GM19438 (cell line): ENCODE data around the gene CELF2.

Experiments
- ATAC-seq: cut with Tn5 transposase; IDR thresholded peaks from one replicate; pipeline ENCODE4 v1.9.1; 2021; ENCODE audit warnings: low read depth; ENCODE audit not compliant: unreplicated experiment

The CELF2 gene

DNA sequence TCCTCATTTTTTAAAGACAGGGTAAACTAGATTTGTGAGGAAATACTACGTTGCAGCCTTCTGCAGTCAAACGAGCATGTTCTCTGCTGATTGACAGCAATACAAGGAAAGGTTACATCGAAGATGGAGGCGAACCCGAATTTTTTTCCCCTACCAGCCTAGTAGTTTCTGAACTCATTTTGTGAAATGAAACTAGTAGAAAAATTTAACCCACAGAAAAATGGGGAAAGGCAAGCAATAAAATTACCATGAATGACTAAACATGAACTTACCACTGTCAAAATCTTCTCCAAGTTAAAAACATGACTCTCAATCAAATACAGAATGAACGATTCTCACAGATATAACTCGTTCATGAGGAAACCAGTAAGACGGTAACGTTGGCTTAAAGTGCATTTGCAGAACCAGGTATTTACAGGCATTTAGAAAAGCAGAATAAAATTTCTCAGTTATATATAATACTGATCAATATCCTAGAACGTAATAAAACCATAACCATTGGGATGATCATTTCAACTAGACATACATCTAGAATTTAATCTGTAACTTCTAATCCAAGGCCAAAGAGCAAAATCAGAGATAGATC lies 73.9 kb downstream of the CELF2 start:
- ATAC-seq = no peak

DNA sequence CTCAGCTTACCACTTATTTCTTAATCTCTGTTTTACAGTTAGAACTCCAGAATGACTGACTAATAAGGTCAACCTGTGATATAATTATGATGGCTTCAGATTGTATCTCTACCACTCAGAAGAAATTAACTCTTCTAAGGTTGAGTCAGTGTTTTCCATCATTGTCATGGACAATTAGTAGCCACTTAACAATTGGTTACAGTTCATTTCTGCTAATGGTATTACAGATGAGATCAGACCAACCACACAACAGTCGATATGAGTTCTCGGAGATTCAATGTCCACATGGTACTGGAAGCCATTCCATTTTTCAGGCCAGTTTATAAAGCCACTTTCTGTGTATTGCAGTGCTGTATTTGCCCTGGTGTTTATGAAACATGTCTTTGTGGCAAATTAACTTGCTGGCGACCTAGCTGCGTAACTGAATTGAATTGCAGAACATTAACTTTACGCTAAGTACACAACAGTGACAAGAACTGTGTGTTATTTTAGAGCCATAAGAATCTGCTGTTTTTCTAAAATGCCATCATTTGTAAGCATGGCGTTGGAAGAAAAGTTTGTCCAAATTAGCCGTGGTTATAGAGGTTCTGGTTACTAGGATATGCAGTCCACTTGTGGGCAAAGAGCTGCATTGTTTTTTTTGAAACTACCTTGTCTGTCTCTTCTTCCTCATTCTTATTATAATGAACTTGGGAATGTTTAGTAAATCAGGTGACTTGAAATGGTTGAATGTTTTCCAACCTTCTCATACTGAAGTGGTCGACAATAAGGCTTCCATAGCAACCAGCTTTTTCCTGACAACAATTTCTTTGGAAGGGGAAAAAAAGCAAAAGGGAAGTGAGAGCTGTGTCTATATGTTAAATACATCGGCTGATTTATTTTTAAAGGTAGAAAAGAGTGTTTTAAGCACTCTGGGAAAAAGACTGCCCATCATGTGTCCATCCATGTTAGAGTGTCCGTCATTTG lies 76.4 kb downstream of the CELF2 start:
- no peak for ATAC-seq

DNA sequence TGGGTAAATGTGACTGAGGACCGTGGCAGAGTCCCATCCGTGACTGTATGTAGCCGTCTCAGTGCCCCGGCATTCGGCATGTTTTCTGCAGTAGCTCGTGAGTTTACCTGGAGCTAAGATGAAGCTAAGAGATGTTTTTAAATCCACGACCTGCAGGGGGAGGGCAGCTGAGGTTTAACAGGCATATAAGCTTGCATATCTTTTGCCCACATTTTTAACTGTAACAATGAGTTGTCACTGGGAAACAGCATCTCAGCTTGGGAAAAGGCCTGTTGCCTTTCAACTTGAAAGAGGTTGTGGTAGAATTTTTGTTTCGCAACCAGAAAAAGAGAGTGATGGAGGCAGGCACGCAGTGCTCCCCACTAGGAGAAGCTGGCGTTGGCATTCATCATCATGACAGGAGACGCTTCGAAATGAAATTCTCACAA lies 77.7 kb downstream of the CELF2 start:
- no peak for ATAC-seq

DNA sequence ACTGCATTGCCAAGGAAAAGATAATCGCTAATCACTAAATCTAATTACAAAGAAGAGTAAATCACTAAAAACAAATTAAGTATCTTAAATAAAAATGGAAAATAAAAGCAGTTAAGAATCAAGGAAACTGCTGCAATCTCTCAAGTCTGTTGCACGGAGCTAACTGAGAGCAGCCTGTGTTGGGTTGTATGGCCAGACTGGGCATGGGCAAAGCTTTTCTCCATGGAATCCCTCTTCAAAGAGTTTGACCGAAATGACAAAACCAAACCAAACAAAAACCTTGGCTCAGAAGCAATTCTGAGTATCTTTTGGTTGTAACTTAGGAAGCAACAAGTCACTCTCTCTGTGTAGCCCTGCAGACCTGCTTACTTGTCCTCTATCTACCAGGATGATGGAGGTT lies 78.8 kb downstream of the CELF2 start:
- no peak for ATAC-seq

DNA sequence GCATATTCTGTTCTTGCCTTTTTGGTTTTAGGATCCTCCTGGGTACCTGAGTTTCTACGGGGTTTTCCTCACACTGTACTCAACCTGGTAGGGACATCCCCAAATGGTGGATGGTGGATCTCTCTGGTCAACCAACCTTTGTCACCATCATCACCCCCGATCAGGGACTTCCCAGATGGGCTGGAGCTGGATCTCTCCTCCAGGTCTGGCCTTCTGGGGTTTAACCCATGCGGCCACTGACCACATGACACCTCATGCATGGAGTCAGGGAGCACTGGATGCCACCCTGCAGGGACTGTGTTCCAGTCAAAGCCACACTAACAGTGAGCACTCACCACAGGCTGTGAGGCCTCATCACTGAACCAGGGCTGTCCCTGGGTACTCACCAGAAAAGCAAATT lies 80.0 kb downstream of the CELF2 start:
- ATAC-seq = no peak

DNA sequence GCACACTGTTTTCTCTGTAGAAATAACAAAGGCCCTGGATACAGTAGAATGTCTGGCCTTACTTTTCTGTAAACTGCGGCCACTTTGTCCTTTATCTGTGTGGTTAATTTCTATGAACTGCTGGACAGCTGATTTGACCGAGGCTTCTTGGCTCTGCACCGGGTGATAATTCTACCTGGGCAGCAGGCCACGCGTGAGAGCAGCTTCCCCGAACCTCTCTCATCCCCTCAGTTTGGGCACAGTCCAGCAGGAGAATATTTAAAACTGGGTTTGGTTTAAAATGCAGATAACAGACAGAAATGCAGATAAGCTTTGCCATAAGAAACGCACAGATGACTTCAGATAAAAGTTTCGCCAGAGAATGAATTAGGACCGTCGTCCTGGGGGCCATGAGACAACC lies 81.0 kb downstream of the CELF2 start:
- no peak for ATAC-seq

DNA sequence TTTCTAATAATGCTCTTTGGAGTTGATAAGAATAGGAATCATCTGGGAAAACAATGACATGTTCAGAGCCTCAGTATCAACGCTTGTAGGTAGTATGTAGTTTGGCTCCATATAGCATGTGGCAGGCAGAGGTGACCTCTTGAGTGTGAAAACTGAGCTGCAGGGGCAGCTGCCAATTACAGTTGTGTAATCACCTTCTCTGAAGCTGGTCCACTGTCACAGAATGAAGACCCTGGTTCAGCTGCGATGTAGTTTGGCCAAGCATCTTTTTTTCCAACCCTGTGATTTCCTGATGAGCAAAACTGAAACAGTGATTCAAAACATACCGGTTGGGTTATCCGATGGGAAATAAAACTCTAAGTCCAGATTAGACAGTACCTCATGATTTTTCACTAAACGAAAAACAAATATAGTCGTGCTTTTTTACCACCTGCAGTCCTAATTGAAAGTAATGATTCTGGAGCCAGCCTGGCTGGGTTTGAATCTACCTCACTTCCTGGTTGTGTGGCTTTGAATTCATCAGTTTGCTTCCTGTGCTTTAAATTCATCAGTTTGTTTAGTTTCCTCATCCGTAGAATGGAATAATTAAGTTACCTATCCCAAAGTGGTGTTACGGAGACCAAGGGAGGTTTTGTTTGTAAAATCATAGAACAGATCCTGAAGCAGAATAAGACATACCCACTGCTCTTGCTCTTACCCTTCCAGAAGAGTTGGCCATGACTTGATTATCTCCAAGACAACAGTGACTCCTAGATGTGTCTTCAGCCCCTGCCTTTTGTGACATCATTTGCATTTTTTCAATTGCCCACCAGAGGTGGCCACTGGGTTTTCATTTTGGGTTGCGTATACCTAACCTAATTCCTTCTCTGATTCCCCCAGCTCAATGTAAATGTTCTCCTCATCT lies 87.4 kb downstream of the CELF2 start:
- no peak for ATAC-seq

DNA sequence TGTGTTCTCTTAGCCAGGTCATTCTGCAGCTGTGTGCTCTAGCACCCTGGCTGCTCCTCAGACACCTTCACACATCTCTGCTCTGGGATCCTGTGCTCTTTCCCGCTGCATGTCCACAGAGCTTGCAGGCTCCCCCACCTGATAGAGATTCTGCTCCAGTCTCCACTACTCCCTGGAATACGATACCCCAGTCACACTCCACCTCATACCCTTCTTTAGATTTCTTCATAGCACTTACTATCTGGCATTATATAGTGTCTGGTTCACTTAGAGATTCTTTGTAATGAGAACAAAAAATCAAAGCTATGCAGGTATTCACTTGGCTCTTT lies 88.0 kb downstream of the CELF2 start:
- no peak for ATAC-seq

DNA sequence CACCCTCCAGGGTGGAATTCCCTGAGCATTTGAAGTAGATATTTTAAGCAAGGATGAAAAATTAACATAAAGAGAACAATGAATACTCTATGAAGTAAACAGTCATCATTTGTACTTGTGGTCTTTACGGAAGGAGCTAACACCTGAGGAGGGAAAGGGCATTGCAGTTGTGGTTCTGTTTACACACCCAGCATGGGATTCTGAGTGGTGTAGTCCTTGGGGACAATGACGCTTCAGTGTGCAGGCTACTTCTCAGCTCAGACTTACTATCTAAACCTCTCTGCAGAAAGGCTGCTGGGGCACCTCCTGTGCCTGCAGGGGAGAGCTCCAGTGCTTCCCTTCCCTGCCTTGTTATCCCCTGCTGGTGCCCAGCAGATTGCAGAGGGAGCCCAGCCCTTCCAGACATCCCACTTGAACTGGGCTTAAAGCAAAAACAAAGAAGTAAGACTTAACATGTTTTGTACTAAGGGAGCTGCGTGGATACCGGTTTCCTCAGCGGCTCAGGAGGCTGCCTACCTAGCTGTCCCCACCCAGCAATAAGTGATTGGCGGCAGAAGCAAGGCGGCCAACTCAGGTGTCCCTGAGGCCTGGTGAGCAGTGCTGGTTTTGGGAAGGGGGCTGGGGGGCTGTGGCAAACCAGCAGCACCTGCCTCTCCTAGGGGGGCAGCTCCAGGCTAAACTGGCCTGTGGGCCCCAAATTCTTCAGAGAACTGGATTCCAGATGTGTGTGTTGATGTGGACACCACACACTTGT lies 89.1 kb downstream of the CELF2 start:
- ATAC-seq = no peak

DNA sequence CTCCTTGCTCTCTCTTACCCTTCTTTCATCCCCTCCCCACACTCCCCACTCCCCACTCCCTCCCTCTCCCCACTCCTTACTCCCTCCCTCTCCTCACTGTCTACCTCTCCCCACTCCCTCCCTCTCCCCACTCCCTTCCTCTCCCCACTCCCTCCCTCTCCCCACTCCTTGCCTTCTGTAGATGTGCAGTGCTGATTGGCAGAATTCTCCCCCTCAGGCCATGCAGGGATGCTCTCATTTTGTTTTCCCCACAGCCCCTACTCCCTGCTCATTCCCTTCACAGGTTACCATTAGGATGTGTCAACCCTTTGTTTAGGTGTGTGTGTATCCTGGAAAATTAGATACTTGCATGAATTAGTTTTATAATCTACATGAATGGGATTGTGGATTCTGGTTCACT lies 90.3 kb downstream of the CELF2 start:
- ATAC-seq = no peak

DNA sequence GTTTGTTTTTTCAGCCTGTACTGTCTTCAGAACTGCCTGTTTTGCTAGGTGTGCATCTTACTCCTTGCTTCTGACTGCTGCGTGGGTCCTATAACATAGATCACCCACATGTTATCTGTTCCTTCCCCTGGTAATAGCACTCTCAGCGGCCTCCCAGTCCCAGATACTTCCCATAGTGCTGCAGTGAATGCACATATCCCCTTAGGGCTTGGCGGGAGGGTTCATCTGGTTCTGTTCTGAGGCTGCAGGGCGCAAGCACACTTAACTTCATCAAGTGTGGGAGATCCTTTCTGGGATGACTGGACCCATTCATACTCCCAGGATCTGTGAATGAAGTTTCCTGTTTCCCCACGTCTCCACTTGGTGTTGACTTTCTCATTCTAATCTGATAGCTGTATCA lies 90.7 kb downstream of the CELF2 start:
- no peak for ATAC-seq

DNA sequence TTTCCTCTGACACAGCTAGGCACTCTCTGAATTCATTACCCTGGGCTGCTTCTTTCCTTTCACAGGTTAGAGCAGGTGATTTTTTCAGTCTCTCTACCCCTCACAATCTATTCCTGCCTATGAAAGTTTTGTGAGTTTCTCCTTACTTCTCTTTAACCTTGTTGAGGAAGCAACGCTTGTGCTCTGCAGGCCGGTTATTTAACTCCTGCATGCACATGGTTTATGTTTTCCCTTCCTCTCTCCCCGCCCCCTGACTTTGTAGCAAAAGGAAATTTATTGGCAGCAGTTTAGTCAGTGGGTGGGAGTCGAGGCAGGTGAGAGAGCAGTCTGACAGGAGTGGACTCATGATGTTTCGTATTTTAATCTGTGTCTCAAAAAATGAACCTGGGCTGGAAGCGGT lies 91.9 kb downstream of the CELF2 start:
- no peak for ATAC-seq

DNA sequence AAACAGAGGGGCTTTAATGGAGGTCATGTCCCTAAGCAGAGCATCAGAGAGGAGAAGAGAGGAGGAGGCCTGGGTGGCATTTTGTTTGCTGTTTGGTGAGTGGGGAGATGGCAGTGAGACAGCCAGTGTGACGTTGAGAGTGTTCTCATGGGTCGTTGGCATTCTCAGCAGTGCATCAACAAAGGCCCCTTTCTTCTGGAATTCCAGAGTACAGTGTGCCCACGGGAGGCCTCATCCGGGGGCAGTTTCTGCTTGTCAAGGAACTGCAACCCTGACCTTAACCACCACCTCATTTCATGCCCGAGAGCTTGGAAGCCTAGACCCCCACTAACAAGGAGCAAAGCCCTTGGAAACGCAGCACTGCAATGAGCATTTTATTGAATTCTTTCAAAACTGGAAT lies 92.9 kb downstream of the CELF2 start:
- ATAC-seq = no peak

DNA sequence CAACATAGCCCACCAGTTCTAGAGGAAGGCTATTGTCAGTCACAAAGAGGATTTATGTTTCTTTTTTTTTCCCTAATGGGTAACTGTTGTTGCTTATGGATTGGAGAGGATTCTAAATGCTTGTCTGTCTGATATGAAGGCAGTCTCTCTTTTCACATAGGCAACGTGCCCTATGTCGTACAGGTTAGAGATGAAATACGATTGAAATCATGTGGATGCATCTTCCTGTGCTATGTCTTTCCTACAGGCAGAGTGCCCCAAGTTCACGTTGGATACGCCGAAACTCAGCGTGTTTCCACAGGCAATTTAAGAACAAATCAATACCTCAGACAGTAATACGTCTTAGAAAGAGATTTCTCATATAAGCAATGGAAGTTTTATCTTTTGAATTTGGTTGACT lies 93.8 kb downstream of the CELF2 start:
- ATAC-seq = no peak

DNA sequence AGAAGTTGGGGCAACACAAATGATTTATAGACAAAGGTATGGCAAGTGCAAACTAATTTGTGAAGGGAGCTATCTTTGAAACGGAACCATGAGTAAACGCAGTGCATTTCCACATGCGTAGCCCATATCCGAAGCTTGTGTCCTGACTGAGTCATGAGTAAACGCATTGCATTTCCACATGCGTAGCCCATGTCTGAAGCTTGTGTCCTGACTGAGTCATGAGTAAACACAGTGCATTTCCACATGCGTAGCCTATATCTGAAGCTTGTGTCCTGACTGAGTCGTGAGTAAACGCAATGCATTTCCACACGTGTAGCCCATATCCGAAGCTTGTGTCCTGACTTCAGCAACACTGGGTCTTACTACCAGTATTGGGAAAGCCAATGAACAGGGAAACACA lies 95.0 kb downstream of the CELF2 start:
- ATAC-seq = no peak

DNA sequence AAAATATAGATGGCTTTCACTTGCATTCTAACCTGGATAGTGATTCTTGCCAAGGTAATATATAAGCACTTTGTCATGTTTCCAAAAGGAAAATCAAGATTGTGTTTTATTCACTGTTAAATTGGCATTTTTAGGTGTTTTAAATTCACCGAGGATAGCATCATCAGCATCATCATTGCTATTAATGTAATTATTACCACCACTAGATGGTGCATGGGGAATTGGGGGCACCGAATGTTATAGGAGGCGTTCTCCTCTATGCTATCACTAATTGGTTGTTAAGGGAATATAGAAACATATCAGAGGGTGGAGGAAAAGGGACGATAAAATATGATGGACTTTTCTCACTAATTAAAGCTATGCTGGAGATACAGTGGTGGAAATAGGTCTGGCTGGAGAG lies 95.5 kb downstream of the CELF2 start:
- ATAC-seq = no peak

DNA sequence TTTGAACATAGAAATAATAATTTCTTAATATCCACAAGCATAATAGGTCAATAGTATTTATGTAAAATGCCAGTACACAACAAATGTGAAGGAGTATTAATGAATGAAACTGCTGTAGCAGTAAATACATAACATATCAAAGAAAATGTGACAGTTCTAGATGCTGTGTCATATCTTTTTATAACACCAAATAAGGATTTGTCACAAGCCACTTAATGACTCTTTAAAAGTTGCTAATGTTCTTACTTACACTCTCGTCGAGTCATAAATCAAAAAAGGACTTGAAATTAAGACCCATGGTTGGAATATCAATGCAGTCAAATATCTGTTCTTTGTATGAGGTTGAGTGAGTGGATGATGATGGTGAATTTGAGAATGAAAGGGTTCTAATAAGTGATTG lies 96.6 kb downstream of the CELF2 start:
- ATAC-seq = no peak

DNA sequence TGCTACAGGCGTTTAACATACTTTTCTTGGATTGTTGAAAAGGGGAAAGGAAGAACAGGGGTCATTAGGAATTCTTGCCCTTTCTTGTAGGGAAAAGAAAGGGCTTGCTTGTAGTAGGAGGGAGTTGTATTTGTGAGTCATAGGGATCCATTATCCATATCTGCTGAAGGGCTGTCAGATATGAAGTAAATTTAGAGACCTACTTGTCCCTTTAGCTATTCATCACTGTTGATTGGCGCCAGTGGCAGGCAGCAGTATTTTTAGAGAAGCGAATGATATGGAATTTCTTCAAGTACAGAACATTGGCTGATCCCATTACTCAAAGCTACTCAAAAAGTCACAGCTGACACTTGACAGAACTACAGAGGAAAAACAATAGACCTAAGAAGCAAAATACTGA lies 97.7 kb downstream of the CELF2 start:
- no peak for ATAC-seq

DNA sequence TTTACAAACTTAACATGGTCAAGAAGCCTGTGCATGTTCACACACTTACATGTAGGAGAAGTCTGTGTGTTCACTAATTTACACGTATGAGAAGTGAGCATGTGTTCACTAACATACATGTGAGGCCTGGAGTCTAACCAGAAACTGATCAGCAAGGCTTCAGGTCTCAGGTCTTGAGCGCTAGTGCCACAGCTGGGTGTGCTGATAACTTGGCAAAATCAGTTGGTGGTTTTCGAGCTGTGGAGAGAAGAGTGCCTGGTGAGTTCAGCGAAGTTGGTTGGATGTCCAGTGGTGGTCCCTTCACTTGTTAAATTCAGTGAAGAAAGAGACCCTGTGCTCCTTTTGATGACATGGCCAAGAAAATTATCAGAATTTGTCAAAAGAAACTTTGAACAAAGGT lies 98.7 kb downstream of the CELF2 start:
- no peak for ATAC-seq

DNA sequence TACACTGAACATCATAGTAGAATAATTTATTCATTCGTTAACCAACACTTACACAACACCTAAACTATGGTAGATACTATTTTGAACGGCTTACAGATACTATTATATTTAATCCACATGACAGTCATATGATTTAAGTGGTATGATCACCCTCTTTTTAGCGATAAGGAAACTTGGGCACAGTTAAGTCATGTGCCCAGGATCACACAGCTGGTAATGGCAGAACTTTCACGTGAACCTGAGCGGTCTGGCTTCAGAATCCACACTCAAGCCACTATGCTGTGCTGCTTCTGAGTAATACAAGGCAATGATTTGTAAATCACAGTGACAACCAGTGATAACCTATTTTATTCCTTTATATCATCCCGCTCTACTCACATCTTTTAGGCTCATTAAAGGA lies 99.1 kb downstream of the CELF2 start:
- ATAC-seq = no peak

DNA sequence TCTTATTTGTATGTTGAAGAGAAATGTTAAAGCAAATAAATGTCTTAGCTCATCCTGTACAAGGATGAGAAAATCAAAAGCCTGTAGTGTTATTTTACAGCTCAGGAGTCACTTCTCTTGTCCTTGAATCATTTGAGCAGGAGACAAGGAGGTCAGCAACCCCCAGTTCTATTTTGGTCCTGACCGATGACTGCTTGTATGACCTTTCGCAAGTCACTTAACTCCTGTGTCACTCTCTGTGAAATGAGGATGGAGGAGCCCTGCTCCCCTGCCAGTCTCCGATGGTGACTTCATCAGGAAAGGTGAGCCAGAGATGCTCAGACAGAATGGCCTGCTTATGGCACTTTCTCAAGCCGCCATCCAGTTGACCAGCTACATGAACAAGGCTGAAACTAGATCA lies 101.0 kb downstream of the CELF2 start:
- ATAC-seq = no peak
